Left cardiac atrium (tissue), 4 donors: Measurements from ENCODE around the gene KRTDAP. TPM values are rescaled to one million over a fixed set of nuclear protein-coding genes. Genes with fewer than 3 reads are reported as not detected.
"Not testable (repeated sequence)": the region's sequence is repeated elsewhere in the genome, so short reads cannot be mapped to it uniquely, and the experiment has no call there.

Source experiments
- ATAC-seq, 2 donors: fragments of 200-7000 bp; cut with Tn5 transposase; one replicate each; pipeline ENCODE4 v1.9.1; 2020; ENCODE audit warnings: mild to moderate bottlenecking in 2 of 2, moderate library complexity in 2 of 2
- DNase-seq: peaks from one replicate; pipeline ENCODE4 v3.0.0-alpha.2; 2020
- intact Hi-C, 2 donors: fragments of 100-400 bp; cut with DNase I; formaldehyde crosslinking; loops; one replicate each; pipeline versions ENCODE4 v1.14.1 to v1.15.1; 2022 to 2023
- total RNA-seq, 2 donors: library from RNA; stranded (reverse); fragmentation: NEBNext Ultra II Directional; extraction: Animal tissue kit (Norgen Biotek cat#: 25700); gene quantifications; one replicate each; pipeline ENCODE4 v1.2.1, GENCODE V29; 2021
- donor health status: DM: no; HTN: yes; CAD: no.
- donor health status: DM: no; HTN: yes; CAD: no; lungs with severe emphysema.
- donor health status: DM: yes; HTN: yes; CAD: no.
- donor health status: Dilated cardiomyopathy.

The KRTDAP gene
- total RNA-seq, 2 donors from 2014 or later = not detected

DNA sequence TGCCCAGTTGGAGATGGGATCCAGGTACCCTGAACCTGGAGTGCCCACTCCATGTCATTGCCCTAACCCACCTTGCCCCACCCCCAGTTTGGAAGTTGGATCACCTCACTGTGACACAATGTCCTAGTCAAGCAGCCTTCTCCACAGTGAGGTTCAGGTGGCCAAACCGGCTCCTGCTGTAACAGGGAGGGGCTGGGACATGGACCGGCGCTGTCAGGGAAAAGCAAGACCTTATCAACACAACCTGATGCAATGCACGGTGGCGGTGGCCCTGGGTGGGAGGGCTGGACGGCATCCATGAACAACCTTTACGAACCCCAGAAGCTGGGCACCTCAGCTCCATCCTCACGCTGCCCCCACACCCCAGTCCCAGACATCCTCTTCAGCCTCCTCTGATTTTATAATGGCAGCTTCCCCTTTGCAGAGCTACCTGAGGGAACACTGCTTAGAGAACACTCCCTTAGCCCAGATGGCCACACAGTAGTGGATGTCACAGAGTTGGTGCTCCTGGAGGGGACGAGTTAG, 1.6 kb upstream of the KRTDAP start:
- ATAC-seq (no peak), DNase-seq (no peak)
- intact Hi-C loops = no loop called here

DNA sequence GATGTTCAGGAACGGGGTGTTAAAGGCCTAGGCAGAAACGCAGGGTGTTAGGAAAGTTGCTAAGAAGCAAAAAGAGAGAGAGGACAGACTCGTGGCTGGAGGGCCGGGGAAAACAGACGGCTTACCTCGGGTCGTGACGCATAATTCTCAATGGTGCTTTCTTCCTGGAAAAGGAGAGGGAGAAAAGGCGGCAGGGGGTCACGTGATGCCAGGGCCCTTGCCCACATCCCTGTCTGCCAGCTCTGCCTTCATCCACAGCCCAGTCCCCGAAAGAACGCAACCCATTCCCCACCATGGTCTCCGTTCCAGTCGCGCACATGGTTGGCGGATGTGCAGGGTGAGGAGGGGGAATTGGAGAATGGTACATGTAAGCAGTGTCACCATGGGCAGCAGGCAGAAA, 1.6 kb downstream of the KRTDAP start:
- intact Hi-C loops = no loop called here
- ATAC-seq (no peak), DNase-seq (no peak)

DNA sequence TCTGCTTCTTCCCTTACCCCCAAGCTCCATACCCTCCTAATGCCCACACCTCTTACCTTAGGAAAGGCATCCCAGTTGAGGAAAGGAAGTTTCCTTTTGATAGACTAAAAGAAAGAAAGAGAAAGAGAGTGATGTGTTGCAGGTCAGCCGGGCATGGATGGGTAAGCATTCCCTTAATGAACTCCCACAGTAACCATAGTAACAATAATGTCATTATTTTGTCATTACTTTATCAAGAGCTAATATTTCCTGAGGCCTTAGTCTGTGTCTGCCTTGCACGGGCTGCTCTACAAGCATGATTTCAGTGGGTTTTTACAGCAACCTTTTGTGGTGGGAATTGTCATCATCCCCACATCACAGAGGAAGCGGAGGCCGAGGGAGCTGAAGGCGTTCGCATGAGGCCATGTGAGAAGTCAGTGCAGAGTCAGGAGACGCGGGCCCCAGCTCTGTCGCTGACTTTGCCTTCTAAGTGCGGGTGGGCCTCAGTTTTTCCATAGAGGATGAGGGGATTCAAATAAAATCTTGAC, 2.5 kb downstream of the KRTDAP start:
- intact Hi-C loops = no loop called here
- ATAC-seq (no peak), DNase-seq (no peak)

DNA sequence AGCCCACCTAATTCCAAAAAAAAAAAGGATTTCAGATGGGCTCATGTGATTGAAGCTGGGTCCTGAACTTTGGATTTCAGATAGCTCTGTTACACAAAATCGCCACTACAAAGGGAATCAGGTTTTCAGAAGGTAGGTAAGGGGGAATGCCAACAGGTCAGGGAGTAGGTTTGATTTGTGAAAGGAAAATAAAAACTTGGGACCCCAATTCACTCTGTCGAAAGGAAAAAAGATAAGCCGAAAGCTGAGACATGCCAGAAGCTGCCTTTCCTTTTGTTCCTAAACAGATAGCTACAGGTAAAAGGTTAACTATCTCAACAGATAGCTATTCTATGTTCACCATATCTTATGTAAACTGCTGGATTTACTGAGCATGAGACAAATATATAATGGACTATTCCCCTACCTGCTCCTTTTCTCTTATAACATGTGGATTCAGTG, 4.0 kb downstream of the KRTDAP start:
- DNase-seq = no peak
- ATAC-seq = no peak
- intact Hi-C loops = no loop called here

DNA sequence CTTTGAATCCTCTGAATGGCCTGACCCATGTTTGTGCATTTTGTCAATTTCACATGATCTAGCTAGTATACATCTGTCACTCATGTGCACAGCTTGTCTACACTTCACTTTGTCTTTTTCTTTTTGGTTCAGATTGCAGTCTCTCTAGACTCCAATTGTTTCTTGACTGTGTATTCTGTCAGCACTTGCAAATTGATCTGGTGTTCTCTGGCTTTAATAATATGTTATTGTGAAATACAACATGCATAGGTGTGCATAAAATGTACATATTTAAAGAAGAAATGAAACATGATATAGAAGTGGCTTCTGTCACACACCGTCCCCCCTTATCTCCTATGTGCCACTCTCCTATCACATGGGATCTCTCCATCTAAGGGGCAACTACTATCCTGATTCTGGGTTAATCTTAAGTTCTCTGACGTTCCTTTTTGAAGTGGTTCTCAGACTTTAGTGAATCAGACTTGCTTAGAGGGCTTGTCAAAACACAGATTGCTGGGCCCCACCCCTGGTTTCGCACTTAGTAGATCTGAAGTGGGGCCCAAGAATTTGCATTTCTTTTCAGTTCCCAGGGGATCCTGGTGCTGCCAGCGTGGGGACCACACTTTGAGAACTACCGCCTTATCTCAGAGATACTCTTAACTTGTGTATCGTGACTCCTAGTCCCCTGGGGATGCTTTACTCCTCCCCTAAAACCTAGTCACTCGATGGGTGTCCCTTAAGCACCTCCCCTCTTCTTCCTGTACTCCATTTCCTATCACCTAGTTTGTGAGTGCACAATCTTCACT, 5.8 kb downstream of the KRTDAP start:
- ATAC-seq (no peak), DNase-seq (no peak)
- intact Hi-C loops = no loop called here

DNA sequence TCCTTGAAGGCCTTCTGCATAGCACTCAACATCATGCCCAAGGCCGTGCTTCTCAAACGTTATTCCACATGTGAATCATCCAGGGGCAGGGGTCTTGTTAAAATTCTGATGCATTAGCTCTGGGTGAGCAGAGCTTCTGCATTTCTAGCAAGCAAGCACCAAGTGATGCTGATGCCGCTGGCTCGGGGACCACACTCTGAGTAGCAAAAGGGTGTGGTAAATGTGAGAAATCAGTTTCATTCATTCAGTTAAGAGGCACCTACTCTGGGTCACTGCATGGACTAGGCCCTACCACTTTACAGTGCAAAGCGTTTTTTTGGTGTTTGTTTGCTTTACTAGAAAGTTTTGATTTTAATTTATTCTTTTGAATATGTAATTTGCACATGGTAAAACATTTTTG, 7.2 kb downstream of the KRTDAP start:
- no peak for ATAC-seq
- intact Hi-C loops = no loop called here

DNA sequence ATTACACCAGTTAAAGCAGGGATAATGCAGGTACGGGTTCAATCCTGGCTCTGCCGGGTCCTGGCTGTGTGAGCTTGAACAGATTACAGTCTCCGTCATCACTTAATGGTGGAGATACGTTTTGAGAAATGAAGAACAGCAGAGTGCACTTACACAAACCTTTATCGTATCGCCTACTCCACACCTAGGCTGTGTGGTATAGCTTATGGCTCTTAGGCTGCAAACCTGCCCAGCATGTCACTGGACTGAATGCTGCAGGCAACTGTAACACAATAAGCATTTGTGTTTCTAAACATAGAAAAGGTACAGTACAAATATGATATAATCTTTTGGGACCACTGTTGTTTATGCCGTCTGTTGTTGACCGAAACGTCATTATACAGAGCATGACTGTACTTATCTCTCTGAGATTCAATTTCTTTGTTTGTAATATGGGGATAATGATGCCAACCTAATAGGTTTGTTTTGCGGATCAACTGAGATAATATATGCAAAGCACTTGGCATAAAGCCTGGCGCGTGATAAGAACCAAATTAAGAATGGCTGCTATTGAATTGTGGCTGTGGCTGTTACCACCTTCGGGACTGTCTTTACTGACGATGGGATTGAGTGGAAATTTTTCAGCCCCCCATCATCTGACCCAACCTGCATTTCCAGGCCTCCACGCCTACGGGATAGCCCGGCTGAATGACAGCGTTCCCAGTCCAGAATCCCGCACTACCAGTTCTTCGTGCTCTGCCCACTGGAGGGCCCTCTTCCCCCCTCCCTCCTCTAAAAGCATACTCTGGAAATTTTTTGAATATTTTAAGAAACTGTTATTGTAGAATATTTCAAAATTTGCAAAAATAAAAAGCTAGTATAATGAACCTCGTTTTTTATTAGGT, 11.2 kb downstream of the KRTDAP start:
- DNase-seq (no peak), ATAC-seq (no peak)
- intact Hi-C loops = no loop called here

More for the DNA sequence above, 7.2 kb downstream of the KRTDAP start:
- DNase-seq = no peak

DNA sequence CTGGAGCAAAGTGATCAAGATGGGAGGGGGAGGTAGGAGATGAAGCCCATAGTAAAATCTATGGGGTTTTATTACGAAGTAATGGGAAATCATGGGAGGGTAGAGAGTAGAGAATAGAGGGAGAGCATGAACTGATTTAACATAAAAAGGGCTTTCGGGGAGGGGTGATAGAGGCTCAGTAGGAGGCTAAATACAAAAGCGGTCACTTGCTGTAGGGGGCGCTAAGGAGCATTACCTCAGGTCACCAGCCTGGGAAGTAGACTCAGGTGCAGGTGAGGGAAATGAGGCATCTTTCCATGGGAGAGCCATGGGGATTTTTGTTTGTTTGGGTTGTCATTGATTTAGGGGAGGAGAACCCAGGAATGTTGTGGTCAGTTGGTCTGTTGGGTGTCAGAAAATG, 14.1 kb downstream of the KRTDAP start:
- DNase-seq (no peak), ATAC-seq (no peak)
- intact Hi-C loops = no loop called here

DNA sequence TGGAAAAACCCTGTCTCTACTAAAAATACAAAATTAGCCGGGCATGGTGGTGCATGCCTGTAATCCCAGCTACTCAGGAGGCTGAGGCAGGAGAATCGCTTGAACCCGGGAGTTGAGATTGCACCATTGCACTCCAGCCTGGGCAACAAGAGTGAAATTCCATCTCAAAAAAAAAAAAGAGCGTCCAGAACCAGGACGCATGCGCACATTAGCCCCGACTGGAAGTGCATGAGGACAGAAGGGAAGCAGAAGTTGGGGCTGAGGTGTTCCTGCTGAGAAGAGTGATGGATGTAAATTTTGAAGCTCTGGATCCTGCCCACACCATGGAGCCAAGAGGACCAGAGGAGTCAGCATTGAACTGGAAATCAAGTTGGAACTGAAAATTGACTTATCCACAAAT, 15.7 kb downstream of the KRTDAP start:
- ATAC-seq, DNase-seq: not testable (repeated sequence)
- intact Hi-C loops = loop anchor here in 1 of 2 donors (5.0 kb wide), 1 partner anchor 122 kb away; no protein-coding TSS in a partner anchor

DNA sequence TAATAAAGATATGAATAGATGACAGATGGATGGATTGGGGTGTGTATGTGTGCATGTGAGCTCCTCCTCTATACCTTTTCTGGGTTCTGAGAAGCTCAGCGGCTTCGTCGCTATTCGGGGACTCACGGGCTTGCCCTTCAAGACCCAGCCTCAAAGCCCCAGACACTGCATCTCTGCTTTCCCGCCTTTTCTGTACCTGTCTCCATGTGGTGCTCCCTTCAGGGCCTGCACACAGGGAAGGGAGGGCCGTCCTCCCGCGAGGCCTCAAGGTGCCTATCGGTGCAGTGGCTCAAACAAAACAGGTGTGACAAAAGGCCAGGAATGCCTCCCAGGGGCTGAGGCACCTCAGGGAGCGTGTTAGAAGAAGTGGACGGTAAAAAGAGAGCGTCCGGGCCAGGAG, 16.2 kb downstream of the KRTDAP start:
- no peak for DNase-seq
- intact Hi-C loops = loop anchor here in 1 of 2 donors (5.0 kb wide), 1 partner anchor 122 kb away; no protein-coding TSS in a partner anchor
- ATAC-seq = no peak

DNA sequence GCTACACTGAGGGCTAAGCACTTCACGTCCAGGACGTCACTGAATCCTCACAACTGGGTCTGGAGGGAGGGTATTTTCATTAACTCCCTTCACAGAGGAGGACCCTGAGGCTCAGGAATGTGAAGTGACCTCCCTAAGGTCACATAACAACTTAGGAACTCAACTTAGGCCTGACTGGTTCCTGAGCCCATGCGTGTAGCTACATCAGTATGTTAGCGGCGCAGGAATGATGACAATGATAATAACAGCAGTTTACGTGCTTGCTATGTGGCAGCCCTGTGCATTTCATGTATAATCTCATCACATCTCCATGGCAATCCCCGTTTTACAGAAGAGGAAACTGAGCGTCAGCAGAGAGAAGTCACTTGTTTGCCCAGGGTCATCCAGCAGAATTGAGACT, 18.3 kb downstream of the KRTDAP start:
- no peak for ATAC-seq
- intact Hi-C loops = loop anchor here in 1 of 2 donors (5.0 kb wide), 1 partner anchor 120 kb away; no protein-coding TSS in a partner anchor
- no peak for DNase-seq

DNA sequence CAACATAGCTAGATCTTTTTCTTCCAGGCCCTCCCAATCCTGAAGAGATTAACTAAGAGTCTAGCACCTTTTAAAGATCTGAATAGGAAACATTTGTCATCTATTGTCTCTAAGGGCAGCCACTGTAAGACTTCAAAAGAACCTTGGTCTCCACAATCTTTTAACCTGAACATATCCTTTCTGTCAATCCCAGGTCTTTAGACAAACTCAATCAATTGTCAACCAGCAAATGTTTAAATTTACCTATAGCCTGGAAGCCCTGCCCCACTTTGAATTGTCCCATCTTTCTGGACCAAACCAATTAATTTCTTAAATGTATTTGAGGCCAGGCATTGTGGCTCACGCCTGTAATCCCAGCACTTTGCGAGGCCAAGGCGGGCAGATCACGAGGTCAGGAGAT, 19.2 kb downstream of the KRTDAP start:
- not testable (repeated sequence) for DNase-seq, ATAC-seq
- intact Hi-C loops = loop anchor here in 1 of 2 donors (5.0 kb wide), 1 partner anchor 119 kb away; no protein-coding TSS in a partner anchor

DNA sequence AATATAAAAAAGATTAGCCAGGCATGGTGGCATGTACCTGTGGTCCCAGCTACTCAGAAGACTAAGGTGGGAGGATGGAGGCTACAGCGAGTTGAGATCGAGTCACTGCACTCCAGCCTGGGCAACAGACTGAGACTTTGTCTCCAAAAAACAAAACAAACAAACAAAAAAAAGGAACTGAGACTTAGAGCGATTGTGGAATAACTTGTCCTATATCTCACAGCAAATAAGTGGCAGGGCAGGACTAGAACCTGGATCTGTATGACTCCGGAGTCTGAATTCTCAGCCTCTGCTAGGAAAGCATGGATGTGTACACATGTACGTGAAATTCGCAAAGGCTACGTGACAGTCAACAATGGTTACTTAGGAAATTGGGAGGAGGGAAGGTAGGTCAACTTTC, 20.1 kb downstream of the KRTDAP start:
- DNase-seq (no peak), ATAC-seq (no peak)
- intact Hi-C loops = loop anchor here in 1 of 2 donors (5.0 kb wide), 1 partner anchor 118 kb away; no protein-coding TSS in a partner anchor

DNA sequence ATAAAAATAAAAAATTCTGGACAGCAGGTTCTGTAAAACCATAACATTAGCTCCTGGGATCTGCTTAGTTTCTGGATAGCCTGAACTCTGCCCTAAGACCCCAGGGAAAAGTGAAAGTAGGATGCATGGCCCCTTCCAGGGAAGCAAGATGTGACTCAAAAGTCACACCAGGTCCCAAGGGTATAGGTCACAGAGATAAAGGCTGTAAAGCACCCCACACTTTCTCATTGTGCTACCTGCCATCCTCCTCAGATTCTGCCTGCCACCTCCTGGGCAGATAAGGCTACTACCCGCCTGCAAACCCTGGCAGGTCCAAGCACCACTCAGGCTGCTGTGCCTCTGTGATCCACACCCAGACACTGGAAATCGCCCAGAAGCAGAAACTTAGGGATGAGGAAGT, 21.6 kb downstream of the KRTDAP start:
- peak; percentile 51 for DNase-seq
- intact Hi-C loops = no loop called here
- ATAC-seq = peak; percentile 93

DNA sequence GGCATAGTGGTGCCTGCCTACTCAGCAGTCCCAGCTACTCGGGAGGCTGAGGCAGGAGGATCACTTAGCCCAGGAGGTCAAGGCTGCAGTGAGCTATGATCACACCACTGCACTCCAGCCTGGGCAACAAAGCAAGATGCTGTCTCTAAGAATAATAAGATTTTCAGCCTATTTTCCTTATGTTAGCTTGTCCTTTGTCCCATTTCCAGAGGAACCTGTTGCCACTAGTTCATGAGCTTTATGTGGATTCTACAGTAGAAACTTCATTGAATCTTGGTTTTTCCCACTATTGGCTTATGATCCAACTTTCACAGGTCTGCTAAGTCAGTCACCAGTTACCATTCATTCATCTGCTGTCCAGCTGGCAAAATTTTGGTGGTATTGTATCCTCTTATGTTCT, 24.0 kb downstream of the KRTDAP start:
- DNase-seq (no peak), ATAC-seq (no peak)
- intact Hi-C loops = loop anchor here in 1 of 2 donors (2.0 kb wide), 1 partner anchor 111 kb away; no protein-coding TSS in a partner anchor

DNA sequence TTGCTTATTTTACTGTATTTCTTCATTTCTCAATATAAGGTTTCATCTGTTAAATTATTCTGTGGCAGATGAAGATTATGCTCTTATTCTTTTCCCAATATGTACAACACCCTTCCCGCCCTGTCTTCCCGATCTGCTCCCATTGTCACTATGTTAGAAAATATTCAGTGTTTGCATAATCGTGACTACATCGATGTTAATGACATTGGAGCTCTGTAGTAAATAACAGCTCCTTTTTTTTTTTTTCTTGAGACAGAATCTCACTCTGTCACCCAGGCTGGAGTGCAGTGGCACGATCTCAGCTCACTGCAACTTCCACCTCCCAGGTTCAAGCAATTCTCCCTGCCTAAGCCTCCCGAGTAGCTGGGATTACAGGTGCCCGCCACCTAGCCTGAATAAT, 27.3 kb downstream of the KRTDAP start:
- intact Hi-C loops, ATAC-seq, DNase-seq: not testable (repeated sequence)

DNA sequence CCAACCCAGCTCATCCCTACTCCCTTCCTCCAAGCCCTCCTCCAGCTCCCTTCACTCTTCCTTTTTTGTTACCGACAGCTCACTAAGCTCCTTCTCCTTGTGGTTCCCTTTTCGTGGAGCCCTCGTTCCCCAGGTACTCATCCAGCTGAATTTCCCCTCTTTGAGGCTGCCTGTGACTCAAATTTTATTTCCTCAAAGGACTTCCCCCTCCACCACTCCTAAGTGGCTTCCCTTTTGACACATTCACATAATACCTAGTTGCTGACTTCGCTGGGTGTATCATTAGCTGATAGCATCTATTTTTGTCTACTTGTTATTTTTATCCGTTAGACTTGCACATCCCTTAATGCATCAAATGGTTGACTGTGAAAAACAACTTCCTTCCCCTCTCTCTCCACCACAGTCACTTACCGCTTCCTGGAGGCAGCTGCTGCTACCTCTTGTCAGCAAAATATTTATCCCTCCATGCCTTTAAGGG, 27.7 kb downstream of the KRTDAP start:
- intact Hi-C loops = no loop called here
- ATAC-seq (peak; percentile 65 to 77), DNase-seq (no peak)

DNA sequence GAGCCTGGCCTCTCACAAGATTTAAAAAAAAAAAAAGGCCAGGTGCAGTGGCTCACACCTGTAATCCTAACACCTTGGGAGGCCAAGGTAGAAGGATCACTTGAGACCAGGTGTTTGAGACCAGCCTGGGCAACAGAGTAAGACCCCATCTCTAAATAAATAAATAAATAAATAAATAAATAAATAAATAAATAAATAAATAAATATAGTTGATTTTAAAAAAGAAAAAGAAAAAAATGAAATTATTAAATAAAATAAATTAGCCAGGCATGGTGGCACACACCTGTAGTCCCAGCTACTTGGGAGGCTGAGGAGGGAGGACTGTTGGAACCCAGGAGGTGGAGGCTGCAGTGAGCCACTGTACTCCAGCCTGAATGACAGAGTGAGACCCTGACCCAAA, 28.5 kb downstream of the KRTDAP start:
- DNase-seq, intact Hi-C loops, ATAC-seq: not testable (repeated sequence)

DNA sequence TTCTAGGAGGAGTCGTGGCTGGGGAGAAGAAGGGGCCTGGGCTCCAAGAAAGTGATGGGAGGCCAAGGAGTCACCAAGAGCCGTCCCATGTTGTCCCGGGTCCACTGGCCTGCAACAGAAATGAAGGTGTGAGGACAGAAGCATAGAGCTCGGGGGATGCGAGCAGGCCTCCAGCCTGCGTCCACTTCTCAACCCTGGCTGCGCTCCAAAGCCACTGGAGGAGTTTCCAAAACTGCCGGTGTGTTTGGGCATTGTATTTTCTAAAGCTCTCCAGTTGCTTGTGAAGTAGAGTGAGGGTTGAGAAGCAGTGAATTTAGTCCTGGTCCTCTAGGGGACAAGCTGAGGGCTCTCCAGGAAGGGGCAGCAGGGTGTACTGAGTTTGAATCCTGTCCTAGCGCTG, 29.2 kb downstream of the KRTDAP start:
- intact Hi-C loops = no loop called here
- DNase-seq = no peak
- no peak for ATAC-seq
